HepG2 (cell line): ENCODE results near the gene FAM236B.
"Not testable (repeated sequence)": the region's sequence is repeated elsewhere in the genome, so short reads cannot be mapped to it uniquely, and the experiment has no call there.

ENCODE experiments used
- EZH2 ChIP-seq: conservative IDR thresholded peaks from 2 replicates; pipeline ENCODE4 v1.6.1; 2012; ENCODE audit warnings: mild to moderate bottlenecking, low read depth, low read length, moderate library complexity
- KAT7 ChIP-seq: IDR thresholded peaks from 2 replicates; pipeline ENCODE4 v1.6.1; 2018; ENCODE audit warnings: borderline replicate concordance, missing compliant biosample characterization
- KDM1A ChIP-seq: IDR thresholded peaks from 2 replicates; pipeline ENCODE4 v1.6.1; 2016; ENCODE audit warnings: missing compliant biosample characterization
- PCBP1 ChIP-seq: fragments of 200-400 bp; formaldehyde crosslinking; IDR thresholded peaks from 2 replicates; pipeline ENCODE4 v1.6.1; 2017; ENCODE audit warnings: mild to moderate bottlenecking, low read depth, low read length, borderline replicate concordance
- POLR2A ChIP-seq, 2 experiments: IDR thresholded peaks; 2 replicates each; pipeline ENCODE4 v1.6.1; 2011; ENCODE audit warnings: low read depth in 2 of 2, low read length in 2 of 2, mild to moderate bottlenecking in 1 of 2, moderate library complexity in 1 of 2; ENCODE audit not compliant: insufficient read depth in 1 of 2
- ZSCAN31 ChIP-seq: sonication (generic); formaldehyde crosslinking; IDR thresholded peaks from 2 replicates; pipeline ENCODE4 v1.5.0; 2020; ENCODE audit warnings: low read depth, mild to moderate bottlenecking, missing genetic modification reagents
- TF ChIP-seq, protein P1 (sequence below): sonication (generic); formaldehyde crosslinking; IDR thresholded peaks from 2 replicates; pipeline ENCODE4 v1.4.0; 2020; ENCODE audit warnings: missing genetic modification reagents, mild to moderate bottlenecking, borderline replicate concordance
- TF ChIP-seq, protein P2 (sequence below): sonication (generic); formaldehyde crosslinking; IDR thresholded peaks from 2 replicates; pipeline ENCODE4 v1.8.0; 2022; ENCODE audit warnings: missing genetic modification reagents, low read depth, mild to moderate bottlenecking, borderline replicate concordance

GRCh38 chrX:72745546-72745945, 36.9 kb downstream of the FAM236B start:
- TF ChIP-seq, protein P1, sequence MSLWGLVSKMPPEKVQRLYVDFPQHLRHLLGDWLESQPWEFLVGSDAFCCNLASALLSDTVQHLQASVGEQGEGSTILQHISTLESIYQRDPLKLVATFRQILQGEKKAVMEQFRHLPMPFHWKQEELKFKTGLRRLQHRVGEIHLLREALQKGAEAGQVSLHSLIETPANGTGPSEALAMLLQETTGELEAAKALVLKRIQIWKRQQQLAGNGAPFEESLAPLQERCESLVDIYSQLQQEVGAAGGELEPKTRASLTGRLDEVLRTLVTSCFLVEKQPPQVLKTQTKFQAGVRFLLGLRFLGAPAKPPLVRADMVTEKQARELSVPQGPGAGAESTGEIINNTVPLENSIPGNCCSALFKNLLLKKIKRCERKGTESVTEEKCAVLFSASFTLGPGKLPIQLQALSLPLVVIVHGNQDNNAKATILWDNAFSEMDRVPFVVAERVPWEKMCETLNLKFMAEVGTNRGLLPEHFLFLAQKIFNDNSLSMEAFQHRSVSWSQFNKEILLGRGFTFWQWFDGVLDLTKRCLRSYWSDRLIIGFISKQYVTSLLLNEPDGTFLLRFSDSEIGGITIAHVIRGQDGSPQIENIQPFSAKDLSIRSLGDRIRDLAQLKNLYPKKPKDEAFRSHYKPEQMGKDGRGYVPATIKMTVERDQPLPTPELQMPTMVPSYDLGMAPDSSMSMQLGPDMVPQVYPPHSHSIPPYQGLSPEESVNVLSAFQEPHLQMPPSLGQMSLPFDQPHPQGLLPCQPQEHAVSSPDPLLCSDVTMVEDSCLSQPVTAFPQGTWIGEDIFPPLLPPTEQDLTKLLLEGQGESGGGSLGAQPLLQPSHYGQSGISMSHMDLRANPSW (CRISPR knock-in tag), result not testable (repeated sequence)
- not testable (repeated sequence) for TF ChIP-seq KAT7 (CRISPR knock-in tag); KDM1A (CRISPR knock-in tag); ZSCAN31 (CRISPR knock-in tag); EZH2; PCBP1; POLR2A (IDR thresholded peaks at IDR 0.05; ENCODE audit: insufficient read depth in 1 of 2, low read depth in 2 of 2, low read length in 2 of 2)
- TF ChIP-seq, protein P2, sequence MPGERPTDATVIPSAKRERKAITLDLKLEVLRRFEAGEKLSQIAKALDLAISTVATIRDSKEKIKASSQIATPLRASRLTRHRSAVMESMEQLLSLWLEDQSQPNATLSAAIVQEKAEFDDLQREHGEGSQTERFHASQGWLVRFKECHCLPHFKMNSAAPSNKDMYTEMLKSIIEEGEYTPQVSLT (CRISPR knock-in tag), result not testable (repeated sequence)
